ENCODE data around the gene CXorf65.

DNA sequence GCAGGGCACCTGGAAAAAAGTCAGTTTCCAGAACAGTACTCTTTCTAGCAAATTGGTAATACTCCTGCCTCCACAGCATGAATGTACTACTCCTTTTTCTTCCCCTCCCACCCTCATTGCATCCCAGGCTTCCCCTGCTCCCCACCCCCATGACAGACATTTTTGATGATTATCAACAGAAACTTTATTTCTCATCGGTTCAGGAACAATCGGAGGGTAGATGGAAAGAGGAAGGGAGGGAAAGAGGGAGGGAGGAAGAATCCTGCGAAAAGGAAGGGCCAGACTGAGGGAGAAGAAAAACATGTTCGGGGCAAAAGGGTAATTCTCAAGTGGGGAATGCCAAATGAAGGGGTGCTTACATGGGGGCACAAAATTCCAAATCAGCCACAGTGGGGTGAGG lies 705 bp upstream of the CXorf65 start:
- TF ChIP-seq, protein P1, sequence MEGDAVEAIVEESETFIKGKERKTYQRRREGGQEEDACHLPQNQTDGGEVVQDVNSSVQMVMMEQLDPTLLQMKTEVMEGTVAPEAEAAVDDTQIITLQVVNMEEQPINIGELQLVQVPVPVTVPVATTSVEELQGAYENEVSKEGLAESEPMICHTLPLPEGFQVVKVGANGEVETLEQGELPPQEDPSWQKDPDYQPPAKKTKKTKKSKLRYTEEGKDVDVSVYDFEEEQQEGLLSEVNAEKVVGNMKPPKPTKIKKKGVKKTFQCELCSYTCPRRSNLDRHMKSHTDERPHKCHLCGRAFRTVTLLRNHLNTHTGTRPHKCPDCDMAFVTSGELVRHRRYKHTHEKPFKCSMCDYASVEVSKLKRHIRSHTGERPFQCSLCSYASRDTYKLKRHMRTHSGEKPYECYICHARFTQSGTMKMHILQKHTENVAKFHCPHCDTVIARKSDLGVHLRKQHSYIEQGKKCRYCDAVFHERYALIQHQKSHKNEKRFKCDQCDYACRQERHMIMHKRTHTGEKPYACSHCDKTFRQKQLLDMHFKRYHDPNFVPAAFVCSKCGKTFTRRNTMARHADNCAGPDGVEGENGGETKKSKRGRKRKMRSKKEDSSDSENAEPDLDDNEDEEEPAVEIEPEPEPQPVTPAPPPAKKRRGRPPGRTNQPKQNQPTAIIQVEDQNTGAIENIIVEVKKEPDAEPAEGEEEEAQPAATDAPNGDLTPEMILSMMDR (IDR thresholded peaks at IDR 0.05) = no peak
- no peak for TF ChIP-seq POLR2A (IDR thresholded peaks at IDR 0.05)

Measured in adrenal gland (tissue), 5 donors.